ENCODE results near the gene PRR19. TPM values are rescaled to one million over a fixed set of nuclear protein-coding genes. Genes with fewer than 3 reads are reported as not detected.

Gene PRR19
- total RNA-seq, 2 experiments from 2014 or later = 0.40 to 1.4 TPM

- H3K27ac ChIP-seq (ENCODE audit: low read depth, low read length, poor library complexity, severe bottlenecking) = peak overlapping the region; percentile 82
- H3K9me2 ChIP-seq (ENCODE audit: insufficient read depth, low read length) = no peaks in the 10 kb centered on the region
- no TSS peak for BruUV-seq (replicated peaks)
- H3K4me3 ChIP-seq (ENCODE audit: low read depth, low read length, poor library complexity, severe bottlenecking) = peak overlapping the region; percentile 69
- H3K4me1 ChIP-seq (ENCODE audit: insufficient read depth, low read length, poor library complexity, severe bottlenecking) = peaks cover 62% of the 10 kb centered on the region
- peaks cover 10% of the 10 kb centered on the region; the same call in 1 of the 2 replicates for H4K20me1 ChIP-seq (ENCODE audit: insufficient read depth, low read length)
- CTCF ChIA-PET (ENCODE audit: unreplicated experiment) = no interaction called here
- POLR2A ChIA-PET = interaction anchor here (0.6 kb wide), 1 partner anchor 1018 kb away, joined by 3 read pairs; no protein-coding TSS in a partner anchor
- H3K79me2 ChIP-seq (ENCODE audit: insufficient read depth, low read depth, low read length) = peaks cover 17% of the 10 kb centered on the region
- no peak for TF ChIP-seq EZH2phosphoT487 (IDR thresholded peaks at IDR 0.05; ENCODE audit: borderline replicate concordance, low read depth, low read length)
- TF ChIP-seq, protein P1, sequence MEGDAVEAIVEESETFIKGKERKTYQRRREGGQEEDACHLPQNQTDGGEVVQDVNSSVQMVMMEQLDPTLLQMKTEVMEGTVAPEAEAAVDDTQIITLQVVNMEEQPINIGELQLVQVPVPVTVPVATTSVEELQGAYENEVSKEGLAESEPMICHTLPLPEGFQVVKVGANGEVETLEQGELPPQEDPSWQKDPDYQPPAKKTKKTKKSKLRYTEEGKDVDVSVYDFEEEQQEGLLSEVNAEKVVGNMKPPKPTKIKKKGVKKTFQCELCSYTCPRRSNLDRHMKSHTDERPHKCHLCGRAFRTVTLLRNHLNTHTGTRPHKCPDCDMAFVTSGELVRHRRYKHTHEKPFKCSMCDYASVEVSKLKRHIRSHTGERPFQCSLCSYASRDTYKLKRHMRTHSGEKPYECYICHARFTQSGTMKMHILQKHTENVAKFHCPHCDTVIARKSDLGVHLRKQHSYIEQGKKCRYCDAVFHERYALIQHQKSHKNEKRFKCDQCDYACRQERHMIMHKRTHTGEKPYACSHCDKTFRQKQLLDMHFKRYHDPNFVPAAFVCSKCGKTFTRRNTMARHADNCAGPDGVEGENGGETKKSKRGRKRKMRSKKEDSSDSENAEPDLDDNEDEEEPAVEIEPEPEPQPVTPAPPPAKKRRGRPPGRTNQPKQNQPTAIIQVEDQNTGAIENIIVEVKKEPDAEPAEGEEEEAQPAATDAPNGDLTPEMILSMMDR (conservative IDR thresholded peaks at IDR 0.05; ENCODE audit: low read length) = no peak
- no peak overlapping the region for H2AFZ ChIP-seq (ENCODE audit: low read length)
- no peak for DNase-seq (ENCODE audit: low spot score)
- H3K36me3 ChIP-seq (ENCODE audit: insufficient read depth, low read length) = peaks cover 12% of the 10 kb centered on the region
- intact Hi-C loops (cut with micrococcal nuclease; ENCODE audit: unreplicated experiment) = loop anchor here (10.0 kb wide), 1 partner anchor 418 kb away; the partner anchor contains the start of gene RPS19
- no peaks in the 10 kb centered on the region for H3K9me3 ChIP-seq (ENCODE audit: low read length)
- H3K4me2 ChIP-seq (ENCODE audit: low read length) = peak overlapping the region; percentile 93
These were observed 19.1 kb upstream of the PRR19 start for GRCh38 chr19:42282819-42283187.

GRCh38 chr19:42283188-42284065, 18.5 kb upstream of the PRR19 start:
- Histone ChIP-seq H3K27ac (ENCODE audit: low read depth, low read length, poor library complexity, severe bottlenecking) (peak overlapping the region; percentile 82), H3K9me2 (ENCODE audit: insufficient read depth, low read length) (no peaks in the 10 kb centered on the region), H2AFZ (ENCODE audit: low read length) (no peak overlapping the region), H3K9me3 (ENCODE audit: low read length) (no peaks in the 10 kb centered on the region), H3K4me3 (ENCODE audit: low read depth, low read length, poor library complexity, severe bottlenecking) (peak overlapping the region; percentile 69), H3K4me1 (ENCODE audit: insufficient read depth, low read length, poor library complexity, severe bottlenecking) (peaks cover 59% of the 10 kb centered on the region), H3K79me2 (ENCODE audit: insufficient read depth, low read depth, low read length) (peaks cover 17% of the 10 kb centered on the region), H3K36me3 (ENCODE audit: insufficient read depth, low read length) (peaks cover 18% of the 10 kb centered on the region), H4K20me1 (ENCODE audit: insufficient read depth, low read length) (peaks cover 10% of the 10 kb centered on the region; the same call in 1 of the 2 replicates), H3K4me2 (ENCODE audit: low read length) (peak overlapping the region; percentile 93)
- BruUV-seq (replicated peaks) = no TSS peak
- peak; percentile 97 for DNase-seq (ENCODE audit: low spot score)
- no peak for TF ChIP-seq EZH2phosphoT487 (IDR thresholded peaks at IDR 0.05; ENCODE audit: borderline replicate concordance, low read depth, low read length)
- TF ChIP-seq, protein P1 (conservative IDR thresholded peaks at IDR 0.05; ENCODE audit: low read length) = peak; percentile 33; the same call in 1 of the 2 replicates
- intact Hi-C loops (cut with micrococcal nuclease; ENCODE audit: unreplicated experiment) = loop anchor here (1.0 to 10.0 kb wide), 2 partner anchors 154 to 419 kb away; partner anchors contain the start of gene RPS19
- CTCF ChIA-PET (ENCODE audit: unreplicated experiment) = no interaction called here
- POLR2A ChIA-PET = interaction anchor here (0.6 kb wide), 1 partner anchor 1019 kb away, joined by 3 read pairs; no protein-coding TSS in a partner anchor
